ENCODE data around the gene NXPE3.

Gene NXPE3

GRCh38 chr3:101811875-101812274 lies 32.9 kb downstream of the NXPE3 start:
- Histone ChIP-seq H4K20me1 (ENCODE audit: insufficient read depth, low read length, poor library complexity, severe bottlenecking) (no peaks in the 10 kb centered on the region), H3K4me3 (ENCODE audit: low read length, poor library complexity, severe bottlenecking) (no peak overlapping the region), H3K9ac (ENCODE audit: low read depth, low read length, poor library complexity, severe bottlenecking) (no peak overlapping the region), H3K4me2 (ENCODE audit: low read depth, low read length, poor library complexity, severe bottlenecking) (no peak overlapping the region), H3F3A (ENCODE audit: low read depth) (no peaks in the 10 kb centered on the region), H3K27me3 (ENCODE audit: insufficient read depth, low read length, poor library complexity, severe bottlenecking) (no peaks in the 10 kb centered on the region), H3K36me3 (ENCODE audit: insufficient read depth, low read length) (peaks cover 2% of the 10 kb centered on the region; the same call in 1 of the 2 replicates), H3K79me2 (ENCODE audit: insufficient read depth, low read length) (no peaks in the 10 kb centered on the region; the same call in 1 of the 2 replicates), H3K9me2 (replicated peaks; ENCODE audit: low read depth, low read length) (no peaks in the 10 kb centered on the region), H3K4me1 (ENCODE audit: insufficient read depth, low read length, poor library complexity, severe bottlenecking) (peaks cover 27% of the 10 kb centered on the region), H3K9me3 (ENCODE audit: insufficient read depth, low read depth, low read length) (no peaks in the 10 kb centered on the region), H2AFZ (ENCODE audit: low read length) (no peak overlapping the region)
- TF ChIP-seq EZH2phosphoT487 (IDR thresholded peaks at IDR 0.05; ENCODE audit: borderline replicate concordance) (no peak), CTCF (conservative IDR thresholded peaks at IDR 0.05; ENCODE audit: low read length) (no peak)

GRCh38 chr3:101812895-101813294 lies 33.9 kb downstream of the NXPE3 start:
- no peak overlapping the region for H3K4me3 ChIP-seq (ENCODE audit: low read length, poor library complexity, severe bottlenecking)
- H3K9me2 ChIP-seq (replicated peaks; ENCODE audit: low read depth, low read length), result no peaks in the 10 kb centered on the region
- H2AFZ ChIP-seq (ENCODE audit: low read length), result no peak overlapping the region
- no peaks in the 10 kb centered on the region for H3K9me3 ChIP-seq (ENCODE audit: insufficient read depth, low read depth, low read length)
- peaks cover 9% of the 10 kb centered on the region; the same call in 1 of the 2 replicates for H3K36me3 ChIP-seq (ENCODE audit: insufficient read depth, low read length)
- H3K27me3 ChIP-seq (ENCODE audit: insufficient read depth, low read length, poor library complexity, severe bottlenecking), result no peaks in the 10 kb centered on the region
- peaks cover 28% of the 10 kb centered on the region for H3K4me1 ChIP-seq (ENCODE audit: insufficient read depth, low read length, poor library complexity, severe bottlenecking)
- H3K4me2 ChIP-seq (ENCODE audit: low read depth, low read length, poor library complexity, severe bottlenecking), result no peak overlapping the region
- no peak overlapping the region for H3K9ac ChIP-seq (ENCODE audit: low read depth, low read length, poor library complexity, severe bottlenecking)
- TF ChIP-seq CTCF (conservative IDR thresholded peaks at IDR 0.05; ENCODE audit: low read length) (no peak), EZH2phosphoT487 (IDR thresholded peaks at IDR 0.05; ENCODE audit: borderline replicate concordance) (no peak)
- H4K20me1 ChIP-seq (ENCODE audit: insufficient read depth, low read length, poor library complexity, severe bottlenecking), result no peaks in the 10 kb centered on the region
- no peaks in the 10 kb centered on the region for H3F3A ChIP-seq (ENCODE audit: low read depth)
- H3K79me2 ChIP-seq (ENCODE audit: insufficient read depth, low read length), result no peaks in the 10 kb centered on the region; the same call in 1 of the 2 replicates

- peaks cover 26% of the 10 kb centered on the region for H3K4me1 ChIP-seq (ENCODE audit: insufficient read depth, low read length, poor library complexity, severe bottlenecking)
- TF ChIP-seq EZH2phosphoT487 (IDR thresholded peaks at IDR 0.05; ENCODE audit: borderline replicate concordance), result no peak
- peak; percentile 81 for TF ChIP-seq CTCF (conservative IDR thresholded peaks at IDR 0.05; ENCODE audit: low read length)
- H3K36me3 ChIP-seq (ENCODE audit: insufficient read depth, low read length), result peaks cover 10% of the 10 kb centered on the region; the same call in 1 of the 2 replicates
- H3K4me2 ChIP-seq (ENCODE audit: low read depth, low read length, poor library complexity, severe bottlenecking), result no peak overlapping the region
- H3F3A ChIP-seq (ENCODE audit: low read depth), result no peaks in the 10 kb centered on the region
- no peaks in the 10 kb centered on the region for H3K9me2 ChIP-seq (replicated peaks; ENCODE audit: low read depth, low read length)
- no peaks in the 10 kb centered on the region for H4K20me1 ChIP-seq (ENCODE audit: insufficient read depth, low read length, poor library complexity, severe bottlenecking)
- no peaks in the 10 kb centered on the region; the same call in 1 of the 2 replicates for H3K79me2 ChIP-seq (ENCODE audit: insufficient read depth, low read length)
- H2AFZ ChIP-seq (ENCODE audit: low read length), result no peak overlapping the region
- H3K4me3 ChIP-seq (ENCODE audit: low read length, poor library complexity, severe bottlenecking), result no peak overlapping the region
- peak overlapping the region; percentile 23 for H3K9ac ChIP-seq (ENCODE audit: low read depth, low read length, poor library complexity, severe bottlenecking)
- no peaks in the 10 kb centered on the region for H3K9me3 ChIP-seq (ENCODE audit: insufficient read depth, low read depth, low read length)
- H3K27me3 ChIP-seq (ENCODE audit: insufficient read depth, low read length, poor library complexity, severe bottlenecking), result no peaks in the 10 kb centered on the region
Measured at GRCh38 chr3:101813817-101814440, 34.9 kb downstream of the NXPE3 start.

Measured in Loucy (cell line).